HEK293 (cell line): ENCODE measurements around the gene ACTR3C.

Experiments
- CTCF ChIA-PET: fragments of 350-600 bp; formaldehyde crosslinking; extraction: SDS; loops from one replicate; lab custom pipeline; 2021; ENCODE audit warnings: antibody characterized with exemption; lab: Yijun Ruan, JAX
- POLR2A ChIA-PET: fragments of 300-600 bp; formaldehyde crosslinking; extraction: SDS; loops from one replicate; lab custom pipeline; 2020; ENCODE audit warnings: antibody characterized with exemption, inconsistent platforms; lab: Yijun Ruan, JAX
- H3K27ac ChIP-seq: fragments of 200-500 bp; sonication (Bioruptor generic); 2 replicates; pipeline ENCODE4 v1.5.1; 2014; ENCODE audit warnings: low read depth, low read length, control low read depth, inconsistent platforms; ENCODE audit errors: extremely low read depth
- H3K36me3 ChIP-seq, 2 experiments: fragments of 200-500 bp in 1 of 2; sonication (Bioruptor generic) in 1 of 2; 1 replicate in 1 of 2; 2 replicates in 1 of 2; pipeline ENCODE4 v1.5.1; 2014 to 2017; ENCODE audit warnings: inconsistent platforms in 2 of 2, low read length in 2 of 2; ENCODE audit not compliant: control insufficient read depth in 2 of 2, insufficient read depth in 1 of 2
- H3K4me1 ChIP-seq: fragments of 200-500 bp; sonication (Bioruptor generic); 2 replicates; pipeline ENCODE4 v1.5.1; 2014; ENCODE audit warnings: mild to moderate bottlenecking, low read length, inconsistent platforms; ENCODE audit not compliant: control insufficient read depth, insufficient read depth
- H3K4me3 ChIP-seq: 2 replicates; pipeline ENCODE4 v1.5.1; 2011; ENCODE audit warnings: low read depth, mild to moderate bottlenecking, control low read depth, low read length, moderate library complexity
- H3K9me3 ChIP-seq: fragments of 200-500 bp; sonication (Bioruptor generic); 2 replicates; pipeline ENCODE4 v1.5.1; 2014; ENCODE audit warnings: low read depth, low read length, inconsistent platforms; ENCODE audit not compliant: control insufficient read depth, insufficient read depth
- BCL11B ChIP-seq: fragments of 450-650 bp; formaldehyde crosslinking; IDR thresholded peaks from 2 replicates; pipeline ENCODE4 v1.5.1; 2016; ENCODE audit warnings: low read depth, missing biosample characterization, missing genetic modification characterization
- KLF7 ChIP-seq: fragments of 450-650 bp; formaldehyde crosslinking; IDR thresholded peaks from 2 replicates; pipeline ENCODE4 v1.5.1; 2016; ENCODE audit warnings: missing biosample characterization, missing genetic modification characterization, borderline replicate concordance
- KLF8 ChIP-seq: fragments of 450-650 bp; formaldehyde crosslinking; IDR thresholded peaks from 2 replicates; pipeline ENCODE4 v1.5.1; 2016; ENCODE audit warnings: missing biosample characterization, missing genetic modification characterization
- OVOL3 ChIP-seq: fragments of 450-650 bp; formaldehyde crosslinking; IDR thresholded peaks from 2 replicates; pipeline ENCODE4 v1.5.1; 2016; ENCODE audit warnings: missing biosample characterization, missing genetic modification characterization
- PATZ1 ChIP-seq: fragments of 450-650 bp; formaldehyde crosslinking; IDR thresholded peaks from 2 replicates; pipeline ENCODE4 v1.5.1; 2016; ENCODE audit warnings: missing biosample characterization, missing genetic modification characterization
- SP3 ChIP-seq: fragments of 450-650 bp; formaldehyde crosslinking; IDR thresholded peaks from 2 replicates; pipeline ENCODE4 v1.5.1; 2016; ENCODE audit warnings: missing biosample characterization, missing genetic modification characterization
- TRIM28 ChIP-seq: IDR thresholded peaks from 2 replicates; pipeline ENCODE4 v1.6.1; 2011; ENCODE audit warnings: low read length, control low read depth, borderline replicate concordance
- ZBTB17 ChIP-seq: fragments of 450-650 bp; formaldehyde crosslinking; IDR thresholded peaks from 2 replicates; pipeline ENCODE4 v1.5.1; 2016; ENCODE audit warnings: missing biosample characterization, missing genetic modification characterization
- ZFP3 ChIP-seq: fragments of 450-650 bp; formaldehyde crosslinking; IDR thresholded peaks from 2 replicates; pipeline ENCODE4 v1.5.1; 2016; ENCODE audit warnings: low read depth, missing biosample characterization, missing genetic modification characterization
- ZFP41 ChIP-seq: fragments of 450-650 bp; formaldehyde crosslinking; IDR thresholded peaks from 2 replicates; pipeline ENCODE4 v1.5.1; 2016; ENCODE audit warnings: missing biosample characterization, missing genetic modification characterization, borderline replicate concordance
- ZFP69B ChIP-seq: fragments of 450-650 bp; formaldehyde crosslinking; IDR thresholded peaks from 2 replicates; pipeline ENCODE4 v1.5.1; 2016; ENCODE audit warnings: missing biosample characterization, missing genetic modification characterization
- ZNF121 ChIP-seq: fragments of 450-650 bp; formaldehyde crosslinking; IDR thresholded peaks from 2 replicates; pipeline ENCODE4 v1.5.1; 2016; ENCODE audit warnings: missing biosample characterization, missing genetic modification characterization
- ZNF169 ChIP-seq: fragments of 450-650 bp; formaldehyde crosslinking; IDR thresholded peaks from 2 replicates; pipeline ENCODE4 v1.5.1; 2016; ENCODE audit warnings: missing biosample characterization, missing genetic modification characterization
- ZNF175 ChIP-seq: fragments of 450-650 bp; formaldehyde crosslinking; IDR thresholded peaks from 2 replicates; pipeline ENCODE4 v1.5.1; 2016; ENCODE audit warnings: missing biosample characterization, missing genetic modification characterization
- ZNF19 ChIP-seq: fragments of 450-650 bp; formaldehyde crosslinking; IDR thresholded peaks from 2 replicates; pipeline ENCODE4; 2016; ENCODE audit warnings: missing biosample characterization, missing genetic modification characterization, low read depth
- ZNF221 ChIP-seq: fragments of 450-650 bp; formaldehyde crosslinking; IDR thresholded peaks from 2 replicates; pipeline ENCODE4 v1.5.1; 2017; ENCODE audit warnings: missing biosample characterization, missing genetic modification characterization, borderline replicate concordance
- ZNF292 ChIP-seq: fragments of 450-650 bp; formaldehyde crosslinking; IDR thresholded peaks from 2 replicates; pipeline ENCODE4 v1.5.1; 2016; ENCODE audit warnings: low read depth, missing biosample characterization, missing genetic modification characterization, borderline replicate concordance
- ZNF398 ChIP-seq: fragments of 450-650 bp; formaldehyde crosslinking; IDR thresholded peaks from 2 replicates; pipeline ENCODE4 v1.5.1; 2017; ENCODE audit warnings: missing biosample characterization, missing genetic modification characterization
- ZNF433 ChIP-seq: fragments of 450-650 bp; formaldehyde crosslinking; IDR thresholded peaks from 2 replicates; pipeline ENCODE4 v1.5.1; 2016; ENCODE audit warnings: missing biosample characterization, missing genetic modification characterization, low read depth
- ZNF510 ChIP-seq: fragments of 450-650 bp; formaldehyde crosslinking; IDR thresholded peaks from 2 replicates; pipeline ENCODE4 v1.5.1; 2018; ENCODE audit warnings: mild to moderate bottlenecking, missing genetic modification characterization, missing biosample characterization; ENCODE audit not compliant: insufficient replicate concordance
- ZNF514 ChIP-seq: fragments of 450-650 bp; formaldehyde crosslinking; IDR thresholded peaks from 2 replicates; pipeline ENCODE4 v1.5.1; 2016; ENCODE audit warnings: missing biosample characterization, missing genetic modification characterization
- ZNF530 ChIP-seq: fragments of 450-650 bp; formaldehyde crosslinking; IDR thresholded peaks from 2 replicates; pipeline ENCODE4 v1.5.1; 2016; ENCODE audit warnings: low read depth, missing biosample characterization, missing genetic modification characterization
- ZNF600 ChIP-seq: fragments of 450-650 bp; formaldehyde crosslinking; IDR thresholded peaks from 2 replicates; pipeline ENCODE4 v1.5.1; 2016; ENCODE audit warnings: missing biosample characterization, missing genetic modification characterization
- ZNF610 ChIP-seq: fragments of 450-650 bp; formaldehyde crosslinking; IDR thresholded peaks from 2 replicates; pipeline ENCODE4 v1.5.1; 2016; ENCODE audit warnings: missing biosample characterization, missing genetic modification characterization, borderline replicate concordance
- ZNF624 ChIP-seq: fragments of 450-650 bp; formaldehyde crosslinking; IDR thresholded peaks from 2 replicates; pipeline ENCODE4 v1.5.1; 2017; ENCODE audit warnings: missing biosample characterization, missing genetic modification characterization
- ZNF692 ChIP-seq: fragments of 450-650 bp; formaldehyde crosslinking; IDR thresholded peaks from 2 replicates; pipeline ENCODE4 v1.5.1; 2016; ENCODE audit warnings: missing biosample characterization, missing genetic modification characterization
- ZSCAN23 ChIP-seq: fragments of 450-650 bp; formaldehyde crosslinking; IDR thresholded peaks from 2 replicates; pipeline ENCODE4 v1.5.1; 2016; ENCODE audit warnings: missing biosample characterization, missing genetic modification characterization
- TF ChIP-seq, protein P1 (sequence below): fragments of 450-650 bp; formaldehyde crosslinking; IDR thresholded peaks from 2 replicates; pipeline ENCODE4 v1.5.1; 2017; ENCODE audit warnings: missing biosample characterization, missing genetic modification characterization

ACTR3C gene

GRCh38 chr7:150358433-150358832, 35.1 kb upstream of the ACTR3C start (continued):
- TF ChIP-seq ZFP69B (tag by site-specific recombination) (no peak), ZFP3 (no peak), ZNF221 (tag by site-specific recombination) (no peak), KLF7 (tag by site-specific recombination) (no peak), ZNF514 (tag by site-specific recombination) (no peak), ZNF169 (tag by site-specific recombination) (no peak), ZNF398 (no peak)
- TF ChIP-seq, protein P1, sequence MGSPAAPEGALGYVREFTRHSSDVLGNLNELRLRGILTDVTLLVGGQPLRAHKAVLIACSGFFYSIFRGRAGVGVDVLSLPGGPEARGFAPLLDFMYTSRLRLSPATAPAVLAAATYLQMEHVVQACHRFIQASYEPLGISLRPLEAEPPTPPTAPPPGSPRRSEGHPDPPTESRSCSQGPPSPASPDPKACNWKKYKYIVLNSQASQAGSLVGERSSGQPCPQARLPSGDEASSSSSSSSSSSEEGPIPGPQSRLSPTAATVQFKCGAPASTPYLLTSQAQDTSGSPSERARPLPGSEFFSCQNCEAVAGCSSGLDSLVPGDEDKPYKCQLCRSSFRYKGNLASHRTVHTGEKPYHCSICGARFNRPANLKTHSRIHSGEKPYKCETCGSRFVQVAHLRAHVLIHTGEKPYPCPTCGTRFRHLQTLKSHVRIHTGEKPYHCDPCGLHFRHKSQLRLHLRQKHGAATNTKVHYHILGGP (tag by site-specific recombination) = no peak

GRCh38 chr7:150357771-150358427, 34.6 kb upstream of the ACTR3C start:
- no peaks in the 10 kb centered on the region for H3K9me3 ChIP-seq
- no peak overlapping the region for H3K4me3 ChIP-seq
- CTCF ChIA-PET = interaction anchor here (0.7 to 2.7 kb wide), 7 partner anchors 9 to 624 kb away, joined by 3 to 11 read pairs (median 3); no protein-coding TSS in a partner anchor
- no peaks in the 10 kb centered on the region for H3K4me1 ChIP-seq
- H3K36me3 ChIP-seq = no peaks in the 10 kb centered on the region
- POLR2A ChIA-PET = interaction anchor here (0.6 kb wide), 1 partner anchor 13 kb away, joined by 4 read pairs; no protein-coding TSS in a partner anchor
- no peak overlapping the region for H3K27ac ChIP-seq
- TF ChIP-seq ZBTB17 (0 out of 2 replicates have a peak, but pooled peaks have one; percentile 18), ZSCAN23 (no peak), OVOL3 (0 out of 2 replicates have a peak, but pooled peaks have one; percentile 7), ZNF600 (no peak), ZNF19 (no peak), PATZ1 (no peak), ZNF530 (tag by site-specific recombination) (no peak), ZNF433 (tag by site-specific recombination) (no peak), TRIM28 (peak; percentile 76; the same call in 1 of the 2 replicates), ZNF121 (tag by site-specific recombination) (no peak), ZNF624 (tag by site-specific recombination) (no peak), ZFP69B (tag by site-specific recombination) (0 out of 2 replicates have a peak, but pooled peaks have one; percentile 17), KLF8 (tag by site-specific recombination) (peak; percentile 12; the same call in 1 of the 2 replicates), BCL11B (tag by site-specific recombination) (no peak), ZNF510 (tag by site-specific recombination) (no peak), ZNF175 (tag by site-specific recombination) (no peak), ZFP41 (no peak), SP3 (tag by site-specific recombination) (no peak), ZNF692 (tag by site-specific recombination) (no peak), ZNF292 (no peak), ZNF610 (tag by site-specific recombination) (no peak)
- TF ChIP-seq, protein P1 (tag by site-specific recombination) = no peak
